CD4-positive, alpha-beta T cell treated with Interleukin-21 for 1 hour (primary cell): ENCODE data around the gene SPATS1.

ENCODE experiments used
- DNase-seq: peaks from one replicate; pipeline ENCODE4 v3.0.0-alpha.2; 2020

SPATS1 gene

GRCh38 chr6:44390158-44390683, 47.8 kb downstream of the SPATS1 start:
- DNase-seq, result no peak
